ENCODE data around the gene TRPV4.

GRCh38 chr12:109868182-109869051 lies 35.2 kb upstream of the TRPV4 start:
- TF ChIP-seq CTCF (IDR thresholded peaks at IDR 0.05; ENCODE audit: extremely low read depth in 1 of 2, insufficient read depth in 1 of 2, low read depth in 1 of 2, low read length in 2 of 2), result no peak
- TF ChIP-seq POLR2A (IDR thresholded peaks at IDR 0.05; ENCODE audit: low read depth, low read length), result no peak
- no peak for TF ChIP-seq POLR2AphosphoS5 (IDR thresholded peaks at IDR 0.05; ENCODE audit: insufficient read depth, low read depth, low read length)

Data from endothelial cell of umbilical vein (primary cell).